ENCODE measurements around the gene ZNF618. TPM values are rescaled to one million over a fixed set of nuclear protein-coding genes. Genes with fewer than 3 reads are reported as not detected.
A peak's percentile ranks its signal among the peaks of the same experiment; 100 is the strongest.

The ZNF618 gene
- total RNA-seq, 1 experiment from 2014 or later = 4.2 TPM

DNA sequence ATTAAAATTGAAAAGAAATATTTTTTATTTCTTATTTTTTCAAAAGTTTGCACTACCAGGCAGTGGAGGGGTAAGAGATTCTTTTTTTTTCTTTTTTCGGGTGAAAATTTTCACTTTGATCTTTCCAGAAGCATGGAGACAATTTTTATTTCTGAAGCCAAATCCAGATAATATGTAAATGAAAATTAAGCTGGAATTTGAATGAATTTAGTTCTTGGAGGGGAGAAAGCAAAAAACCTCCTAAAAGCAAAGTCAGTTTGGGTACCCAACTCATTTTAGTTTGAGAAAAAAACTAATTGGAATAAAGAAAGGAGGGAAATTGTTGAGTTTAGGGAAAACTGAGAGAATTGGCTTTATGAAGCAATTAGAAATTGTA lies 872 bp downstream of the ZNF618 start:
- no peaks in the 10 kb centered on the region for H3K9me2 ChIP-seq (replicated peaks; ENCODE audit: low read length)
- peak overlapping the region; percentile 95 for H3K4me2 ChIP-seq (ENCODE audit: low read length)
- no peaks in the 10 kb centered on the region for H4K20me1 ChIP-seq (ENCODE audit: low read length)
- H2AFZ ChIP-seq (ENCODE audit: low read length) = peak overlapping the region; percentile 46; the same call in 1 of the 2 replicates
- DNase-seq (no peak), ATAC-seq (no peak)
- H3K4me1 ChIP-seq (ENCODE audit: insufficient read depth, low read length) = no peaks in the 10 kb centered on the region; the same call in 1 of the 2 replicates
- no peaks in the 10 kb centered on the region for H3K36me3 ChIP-seq (ENCODE audit: low read depth, low read length)
- H3F3A ChIP-seq (ENCODE audit: low read length, unreplicated experiment) = no peaks in the 10 kb centered on the region
- CTCF ChIA-PET = interaction anchor here (0.7 to 1.2 kb wide), 3 partner anchors 174 to 196 kb away, joined by 3 to 7 read pairs (median 6); no protein-coding TSS in a partner anchor
- H3K27me3 ChIP-seq (ENCODE audit: low read length) = no peaks in the 10 kb centered on the region
- peaks cover 51% of the 10 kb centered on the region for H3K79me2 ChIP-seq (ENCODE audit: low read length)
- intact Hi-C loops (cut with micrococcal nuclease) = loop anchor here (2.0 to 5.0 kb wide), 2 partner anchors 70 to 140 kb away; no protein-coding TSS in a partner anchor
- peak overlapping the region; percentile 84 for H3K9ac ChIP-seq (ENCODE audit: low read length)
- H3K27ac ChIP-seq (ENCODE audit: low read length) = no peak overlapping the region
- BruUV-seq (replicated peaks) = TSS peak; percentile 42
- TF ChIP-seq EZH2 (IDR thresholded peaks at IDR 0.05; ENCODE audit: low read length, unreplicated experiment) (no peak), EZH2phosphoT487 (IDR thresholded peaks at IDR 0.05; ENCODE audit: borderline replicate concordance, low read length) (no peak)
- TF ChIP-seq, protein P1, sequence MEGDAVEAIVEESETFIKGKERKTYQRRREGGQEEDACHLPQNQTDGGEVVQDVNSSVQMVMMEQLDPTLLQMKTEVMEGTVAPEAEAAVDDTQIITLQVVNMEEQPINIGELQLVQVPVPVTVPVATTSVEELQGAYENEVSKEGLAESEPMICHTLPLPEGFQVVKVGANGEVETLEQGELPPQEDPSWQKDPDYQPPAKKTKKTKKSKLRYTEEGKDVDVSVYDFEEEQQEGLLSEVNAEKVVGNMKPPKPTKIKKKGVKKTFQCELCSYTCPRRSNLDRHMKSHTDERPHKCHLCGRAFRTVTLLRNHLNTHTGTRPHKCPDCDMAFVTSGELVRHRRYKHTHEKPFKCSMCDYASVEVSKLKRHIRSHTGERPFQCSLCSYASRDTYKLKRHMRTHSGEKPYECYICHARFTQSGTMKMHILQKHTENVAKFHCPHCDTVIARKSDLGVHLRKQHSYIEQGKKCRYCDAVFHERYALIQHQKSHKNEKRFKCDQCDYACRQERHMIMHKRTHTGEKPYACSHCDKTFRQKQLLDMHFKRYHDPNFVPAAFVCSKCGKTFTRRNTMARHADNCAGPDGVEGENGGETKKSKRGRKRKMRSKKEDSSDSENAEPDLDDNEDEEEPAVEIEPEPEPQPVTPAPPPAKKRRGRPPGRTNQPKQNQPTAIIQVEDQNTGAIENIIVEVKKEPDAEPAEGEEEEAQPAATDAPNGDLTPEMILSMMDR (conservative IDR thresholded peaks at IDR 0.05; ENCODE audit: low read depth, low read length) = no peak
- POLR2A ChIA-PET (ENCODE audit: unreplicated experiment) = no interaction called here
- H3K9me3 ChIP-seq (ENCODE audit: low read length) = no peaks in the 10 kb centered on the region
- peak overlapping the region; percentile 86 for H3K4me3 ChIP-seq (ENCODE audit: low read length)

DNA sequence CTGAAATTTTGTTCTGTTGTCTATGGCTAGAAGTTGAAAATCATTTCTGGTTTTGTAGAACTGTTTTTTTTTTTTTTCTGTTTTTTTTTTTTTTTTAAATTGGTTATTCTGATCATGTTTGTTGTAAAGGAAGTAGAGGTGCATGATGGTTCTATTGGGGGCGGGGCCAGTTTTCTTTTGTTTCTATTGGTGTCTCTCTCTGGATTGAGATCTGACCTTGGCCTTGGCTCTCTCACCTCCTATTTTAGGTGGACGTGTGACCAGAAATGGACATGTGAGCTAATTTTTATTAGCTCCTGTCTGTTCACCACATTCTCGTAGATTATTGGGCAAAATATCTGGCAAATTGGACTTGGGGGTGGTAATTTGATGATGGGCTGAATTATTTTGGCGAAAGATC lies 3.2 kb downstream of the ZNF618 start:
- POLR2A ChIA-PET (ENCODE audit: unreplicated experiment) = no interaction called here
- Histone ChIP-seq H3K79me2 (ENCODE audit: low read length) (peaks cover 67% of the 10 kb centered on the region), H3K9ac (ENCODE audit: low read length) (no peak overlapping the region), H3K27ac (ENCODE audit: low read length) (no peak overlapping the region), H3K4me3 (ENCODE audit: low read length) (no peak overlapping the region), H3K4me2 (ENCODE audit: low read length) (no peak overlapping the region), H4K20me1 (ENCODE audit: low read length) (no peaks in the 10 kb centered on the region), H3K27me3 (ENCODE audit: low read length) (no peaks in the 10 kb centered on the region), H2AFZ (ENCODE audit: low read length) (no peak overlapping the region), H3K9me3 (ENCODE audit: low read length) (no peaks in the 10 kb centered on the region), H3K4me1 (ENCODE audit: insufficient read depth, low read length) (no peaks in the 10 kb centered on the region; the same call in 1 of the 2 replicates), H3F3A (ENCODE audit: low read length, unreplicated experiment) (no peaks in the 10 kb centered on the region), H3K36me3 (ENCODE audit: low read depth, low read length) (no peaks in the 10 kb centered on the region), H3K9me2 (replicated peaks; ENCODE audit: low read length) (no peaks in the 10 kb centered on the region)
- no peak for DNase-seq
- no peak for ATAC-seq
- CTCF ChIA-PET = no interaction called here
- TF ChIP-seq, protein P1 (conservative IDR thresholded peaks at IDR 0.05; ENCODE audit: low read depth, low read length) = no peak
- no peak for TF ChIP-seq EZH2 (IDR thresholded peaks at IDR 0.05; ENCODE audit: low read length, unreplicated experiment)
- no peak for TF ChIP-seq EZH2phosphoT487 (IDR thresholded peaks at IDR 0.05; ENCODE audit: borderline replicate concordance, low read length)
- no TSS peak for BruUV-seq (replicated peaks)
- intact Hi-C loops (cut with micrococcal nuclease) = loop anchor here (5.0 kb wide), 1 partner anchor 72 kb away; no protein-coding TSS in a partner anchor

DNA sequence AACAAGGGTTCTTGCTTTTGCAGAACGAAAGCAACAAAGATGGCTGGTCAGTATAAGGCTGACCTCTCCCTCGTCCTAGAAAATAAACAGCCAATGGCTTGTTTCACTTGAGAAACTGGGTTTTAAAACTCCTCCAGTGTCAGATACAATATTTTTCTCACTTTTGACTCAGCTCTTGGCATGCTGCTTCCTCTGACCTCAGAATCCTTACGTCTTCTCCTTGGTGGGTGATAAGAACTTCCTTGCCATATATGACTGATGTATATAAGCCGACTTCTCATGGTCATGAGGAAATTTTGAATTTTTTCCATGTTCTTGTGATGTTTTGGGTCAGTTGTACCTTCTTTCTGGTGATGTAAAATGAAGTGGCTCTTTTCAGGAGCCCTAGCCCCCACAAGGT lies 3.8 kb downstream of the ZNF618 start:
- no peak for DNase-seq
- peaks cover 67% of the 10 kb centered on the region for H3K79me2 ChIP-seq (ENCODE audit: low read length)
- ChIA-PET POLR2A (ENCODE audit: unreplicated experiment) (no interaction called here), CTCF (no interaction called here)
- no peaks in the 10 kb centered on the region for H3K9me2 ChIP-seq (replicated peaks; ENCODE audit: low read length)
- no peaks in the 10 kb centered on the region for H3K9me3 ChIP-seq (ENCODE audit: low read length)
- no peak for TF ChIP-seq EZH2 (IDR thresholded peaks at IDR 0.05; ENCODE audit: low read length, unreplicated experiment)
- no peaks in the 10 kb centered on the region for H3F3A ChIP-seq (ENCODE audit: low read length, unreplicated experiment)
- H3K27ac ChIP-seq (ENCODE audit: low read length) = no peak overlapping the region
- BruUV-seq (replicated peaks) = no TSS peak
- no peak overlapping the region for H2AFZ ChIP-seq (ENCODE audit: low read length)
- intact Hi-C loops (cut with micrococcal nuclease) = loop anchor here (5.0 kb wide), 1 partner anchor 73 kb away; no protein-coding TSS in a partner anchor
- no peaks in the 10 kb centered on the region for H3K36me3 ChIP-seq (ENCODE audit: low read depth, low read length)
- no peaks in the 10 kb centered on the region for H4K20me1 ChIP-seq (ENCODE audit: low read length)
- no peak overlapping the region for H3K4me3 ChIP-seq (ENCODE audit: low read length)
- H3K4me2 ChIP-seq (ENCODE audit: low read length) = no peak overlapping the region
- no peaks in the 10 kb centered on the region for H3K27me3 ChIP-seq (ENCODE audit: low read length)
- no peak overlapping the region for H3K9ac ChIP-seq (ENCODE audit: low read length)
- ATAC-seq = no peak
- no peaks in the 10 kb centered on the region; the same call in 1 of the 2 replicates for H3K4me1 ChIP-seq (ENCODE audit: insufficient read depth, low read length)

All from PC-3 (cell line).